ENCODE results near the gene GP1BB.

- no peak for TF ChIP-seq CTCF (IDR thresholded peaks at IDR 0.05; ENCODE audit: borderline replicate concordance, extremely low read depth, low read length, poor library complexity, severe bottlenecking)
- TF ChIP-seq EZH2 (IDR thresholded peaks at IDR 0.05; ENCODE audit: borderline replicate concordance, low read depth, low read length, severe bottlenecking), result no peak
Observed at GRCh38 chr22:19769393-19769715, 46.0 kb downstream of the GP1BB start.

All from DND-41 (cell line).